A549 treated with Mapracorat at 1 μM for 4 hours (cell line): Measurements from ENCODE around the gene FTL. TPM values are rescaled to one million over a fixed set of nuclear protein-coding genes. Genes with fewer than 3 reads are reported as not detected.

Experiments
- total RNA-seq: library from RNA; stranded (reverse); fragments of 200-300 nt; extraction: Qiagen RNA extraction; gene quantifications from 5 replicates; pipeline ENCODE4 v1.2.3, GENCODE V29; 2022

The FTL gene
- 17,118 to 23,794 TPM (median 18,268 TPM) in 5 replicates for total RNA-seq

DNA sequence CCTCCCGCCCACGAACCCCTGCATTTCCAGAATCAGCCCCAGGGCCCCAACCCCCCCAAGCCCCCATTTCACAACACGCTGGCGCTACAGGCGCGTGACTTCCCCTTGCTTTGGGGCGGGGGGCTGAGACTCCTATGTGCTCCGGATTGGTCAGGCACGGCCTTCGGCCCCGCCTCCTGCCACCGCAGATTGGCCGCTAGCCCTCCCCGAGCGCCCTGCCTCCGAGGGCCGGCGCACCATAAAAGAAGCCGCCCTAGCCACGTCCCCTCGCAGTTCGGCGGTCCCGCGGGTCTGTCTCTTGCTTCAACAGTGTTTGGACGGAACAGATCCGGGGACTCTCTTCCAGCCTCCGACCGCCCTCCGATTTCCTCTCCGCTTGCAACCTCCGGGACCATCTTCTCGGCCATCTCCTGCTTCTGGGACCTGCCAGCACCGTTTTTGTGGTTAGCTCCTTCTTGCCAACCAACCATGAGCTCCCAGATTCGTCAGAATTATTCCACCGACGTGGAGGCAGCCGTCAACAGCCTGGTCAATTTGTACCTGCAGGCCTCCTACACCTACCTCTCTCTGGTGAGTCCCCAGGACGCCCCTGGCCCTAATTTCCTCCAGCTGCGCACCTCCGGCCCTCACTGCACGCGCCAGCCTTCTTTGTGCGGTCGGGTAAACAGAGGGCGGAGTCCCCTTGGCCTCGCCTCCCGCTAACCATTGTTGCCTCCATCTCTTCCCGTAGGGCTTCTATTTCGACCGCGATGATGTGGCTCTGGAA, at the start of gene FTL:
Gene FTL, plus strand, starts transcription at position 270 of the 766 bp plus-strand sequence. Its CDS starts 199 bp downstream, at position 469.

DNA sequence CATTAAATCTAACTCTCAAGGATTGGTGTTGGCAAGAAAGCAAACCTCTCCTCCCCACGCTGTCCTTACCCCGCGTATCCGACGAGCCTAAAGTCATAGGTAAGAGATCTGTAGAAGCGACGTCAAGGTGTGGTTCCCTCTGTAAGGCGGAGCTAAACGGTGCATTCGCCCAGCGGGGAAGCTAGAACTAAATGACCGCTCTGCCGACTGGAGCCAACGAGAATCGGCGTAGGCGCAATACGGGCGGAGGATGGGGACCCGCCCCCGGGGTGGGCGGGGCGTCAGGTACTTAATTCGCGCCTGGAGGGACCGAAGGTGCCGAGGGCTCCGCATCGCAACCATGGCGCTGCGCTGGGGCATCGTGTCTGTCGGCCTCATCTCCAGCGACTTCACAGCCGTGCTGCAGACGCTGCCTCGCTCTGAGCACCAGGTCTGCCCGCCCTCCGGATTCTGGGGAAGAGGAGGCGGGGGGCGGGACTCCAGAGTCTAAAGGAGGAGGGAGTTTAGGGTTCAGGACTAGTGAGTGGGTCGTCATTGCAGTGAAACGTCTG, 31.7 kb upstream of the FTL start, which contains the start of gene DHDH:
Gene DHDH, plus strand, starts transcription at position 318 of the 551 bp plus-strand sequence. Its CDS starts 23 bp downstream, at position 341.

GRCh38 chr19:48954595-48955307, 10.4 kb upstream of the FTL start, which contains the start of gene BAX:
Gene BAX (plus strand): TSS chr19:48954875. CDS start chr19:48954929, 54 bp downstream.

GRCh38 chr19:48993175-48994034, 28.3 kb downstream of the FTL start, which contains the start of the genes GYS1 and RUVBL2:
Gene GYS1 (minus strand): TSS chr19:48993309. CDS start chr19:48993112, 197 bp downstream.
Gene RUVBL2 (plus strand): TSS chr19:48993887. CDS start chr19:48993912, 25 bp downstream.

Other genes starting within 250 kb of the FTL start
- 0.18 to 0.42 TPM (median 0.34 TPM) in 5 replicates for gene MAMSTR, start 245.6 kb upstream of the FTL start, total RNA-seq
- gene RASIP1, start 224.7 kb upstream of the FTL start, total RNA-seq, result 0.43 to 0.82 TPM (median 0.59 TPM) in 5 replicates
- not detected in 5 replicates for gene IZUMO1, start 218.4 kb upstream of the FTL start, total RNA-seq
- gene FUT1, start 212.7 kb upstream of the FTL start, total RNA-seq, result 0.04 to 0.10 TPM (median 0.05 TPM) in 5 replicates
- gene FGF21, start 209.8 kb upstream of the FTL start, total RNA-seq, result not detected in 5 replicates
- 51.8 to 64.0 TPM (median 60.0 TPM) in 5 replicates for gene BCAT2, start 154.3 kb upstream of the FTL start, total RNA-seq
- gene HSD17B14, start 128.8 kb upstream of the FTL start, total RNA-seq, result 12.3 to 15.1 TPM (median 12.8 TPM) in 5 replicates
- gene PLEKHA4, start 96.7 kb upstream of the FTL start, total RNA-seq, result 1.2 to 2.0 TPM (median 1.8 TPM) in 5 replicates
- 81.6 to 126 TPM (median 104 TPM) in 5 replicates for gene PPP1R15A, start 92.9 kb upstream of the FTL start, total RNA-seq
- not detected in 5 replicates for gene TULP2, start 66.6 kb upstream of the FTL start, total RNA-seq
- gene NUCB1, start 65.0 kb upstream of the FTL start, total RNA-seq, result 201 to 205 TPM (median 202 TPM) in 5 replicates
- gene DHDH, start 31.6 kb upstream of the FTL start, total RNA-seq, result 0.80 to 2.3 TPM (median 1.2 TPM) in 5 replicates
- gene BAX, start 10.4 kb upstream of the FTL start, total RNA-seq, result 272 to 378 TPM (median 341 TPM) in 5 replicates
- 18.8 to 23.7 TPM (median 19.5 TPM) in 5 replicates for gene GYS1, start 28.0 kb downstream of the FTL start, total RNA-seq
- 221 to 255 TPM (median 225 TPM) in 5 replicates for gene RUVBL2, start 28.6 kb downstream of the FTL start, total RNA-seq
- not detected in 5 replicates for gene LHB, start 51.8 kb downstream of the FTL start, total RNA-seq
- gene CGB3, start 59.0 kb downstream of the FTL start, total RNA-seq, result 0.64 TPM in 1 of 5 replicates, not detected in the others
- 0.44 TPM in 1 of 5 replicates, not detected in the others for gene CGB2, start 66.6 kb downstream of the FTL start, total RNA-seq
- gene CGB1, start 71.6 kb downstream of the FTL start, total RNA-seq, result not detected in 5 replicates
- 0.38 to 0.85 TPM (median 0.62 TPM) in 4 of 5 replicates, not detected in the other for gene CGB5, start 78.5 kb downstream of the FTL start, total RNA-seq
- gene CGB8, start 83.8 kb downstream of the FTL start, total RNA-seq, result 2.4 to 3.4 TPM (median 3.2 TPM) in 5 replicates
- 0.36 to 0.83 TPM (median 0.53 TPM) in 5 replicates for gene CGB7, start 92.4 kb downstream of the FTL start, total RNA-seq
- 0.35 to 1.6 TPM (median 0.63 TPM) in 5 replicates for gene NTF4, start 99.5 kb downstream of the FTL start, total RNA-seq
- gene KCNA7, start 107.4 kb downstream of the FTL start, total RNA-seq, result not detected in 5 replicates
- 286 to 352 TPM (median 322 TPM) in 5 replicates for gene SNRNP70, start 120.1 kb downstream of the FTL start, total RNA-seq
- 5.5 to 8.7 TPM (median 7.2 TPM) in 5 replicates for gene LIN7B, start 149.1 kb downstream of the FTL start, total RNA-seq
- 1.2 to 2.4 TPM (median 1.6 TPM) in 5 replicates for gene C19orf73, start 153.8 kb downstream of the FTL start, total RNA-seq
- 4.7 to 9.0 TPM (median 8.0 TPM) in 5 replicates for gene PPFIA3, start 154.2 kb downstream of the FTL start, total RNA-seq
- gene HRC, start 190.1 kb downstream of the FTL start, total RNA-seq, result not detected in 5 replicates
- 8.4 to 11.5 TPM (median 9.5 TPM) in 5 replicates for gene TRPM4, start 192.5 kb downstream of the FTL start, total RNA-seq